Neural crest cell (in vitro differentiated cells): ENCODE results near the gene TNKS1BP1. TPM values are rescaled to one million over a fixed set of nuclear protein-coding genes. Genes with fewer than 3 reads are reported as not detected.

Experiments used
- DNase-seq: peaks from one replicate; pipeline ENCODE4 v3.0.0; 2021; ENCODE audit warnings: low read depth, mixed read lengths, low spot score
- H3K27ac Mint-ChIP-seq: one replicate; pipeline ENCODE4 v1.8.0; 2021; ENCODE audit warnings: mild to moderate bottlenecking, mixed read lengths; ENCODE audit not compliant: unreplicated experiment
- H3K27me3 Mint-ChIP-seq: 2 replicates; pipeline ENCODE4 v1.8.0; 2021; ENCODE audit warnings: low read depth, mild to moderate bottlenecking, mixed read lengths
- H3K36me3 Mint-ChIP-seq: 2 replicates; pipeline ENCODE4 v1.8.0; 2021; ENCODE audit warnings: low read depth, mild to moderate bottlenecking, mixed read lengths
- H3K4me1 Mint-ChIP-seq: 2 replicates; pipeline ENCODE4 v1.8.0; 2021; ENCODE audit warnings: mixed read lengths
- H3K4me3 Mint-ChIP-seq: one replicate; pipeline ENCODE4 v1.8.0; 2021; ENCODE audit warnings: mild to moderate bottlenecking, mixed read lengths
- H3K9me3 Mint-ChIP-seq: 2 replicates; pipeline ENCODE4 v1.8.0; 2021; ENCODE audit warnings: mixed read lengths
- CTCF ChIP-seq: fragments of 200-600 bp; sonication (generic); conservative IDR thresholded peaks from 2 replicates; pipeline ENCODE4 v1.5.0; 2021; ENCODE audit warnings: antibody characterized with exemption, mild to moderate bottlenecking
- total RNA-seq: library from RNA; stranded (reverse); gene quantifications from 2 replicates; pipeline ENCODE4 v1.2.1, GENCODE V29; 2021

Gene TNKS1BP1
- total RNA-seq, 1 donor from 2014 or later: 114 TPM

- H3K4me3 Mint-ChIP-seq: no peak overlapping the region
- H3K27ac Mint-ChIP-seq: peak overlapping the region; percentile 93
- peak; percentile 66 for DNase-seq
- H3K4me1 Mint-ChIP-seq: peaks cover 21% of the 10 kb centered on the region
- no peaks in the 10 kb centered on the region for H3K36me3 Mint-ChIP-seq
- peak; percentile 90 for TF ChIP-seq CTCF
- H3K27me3 Mint-ChIP-seq: no peaks in the 10 kb centered on the region
- no peaks in the 10 kb centered on the region for H3K9me3 Mint-ChIP-seq
Observed at GRCh38 chr11:57345555-57346211, 20.9 kb upstream of the TNKS1BP1 start.

- H3K27me3 Mint-ChIP-seq: no peaks in the 10 kb centered on the region
- TF ChIP-seq CTCF: no peak
- no peak overlapping the region for H3K27ac Mint-ChIP-seq
- H3K4me1 Mint-ChIP-seq: peaks cover 26% of the 10 kb centered on the region
- H3K36me3 Mint-ChIP-seq: no peaks in the 10 kb centered on the region
- H3K9me3 Mint-ChIP-seq: no peaks in the 10 kb centered on the region
- no peak overlapping the region for H3K4me3 Mint-ChIP-seq
- no peak for DNase-seq
Observed at GRCh38 chr11:57344826-57345225, 20.1 kb upstream of the TNKS1BP1 start.

GRCh38 chr11:57343825-57344224, 19.1 kb upstream of the TNKS1BP1 start:
- Mint-ChIP-seq H3K27ac (peak overlapping the region; percentile 14), H3K9me3 (no peaks in the 10 kb centered on the region), H3K27me3 (no peaks in the 10 kb centered on the region), H3K36me3 (no peaks in the 10 kb centered on the region), H3K4me1 (peaks cover 33% of the 10 kb centered on the region), H3K4me3 (no peak overlapping the region)
- no peak for DNase-seq
- no peak for TF ChIP-seq CTCF

GRCh38 chr11:57342702-57343101, 17.9 kb upstream of the TNKS1BP1 start:
- peak overlapping the region; percentile 79 for H3K27ac Mint-ChIP-seq

DNA sequence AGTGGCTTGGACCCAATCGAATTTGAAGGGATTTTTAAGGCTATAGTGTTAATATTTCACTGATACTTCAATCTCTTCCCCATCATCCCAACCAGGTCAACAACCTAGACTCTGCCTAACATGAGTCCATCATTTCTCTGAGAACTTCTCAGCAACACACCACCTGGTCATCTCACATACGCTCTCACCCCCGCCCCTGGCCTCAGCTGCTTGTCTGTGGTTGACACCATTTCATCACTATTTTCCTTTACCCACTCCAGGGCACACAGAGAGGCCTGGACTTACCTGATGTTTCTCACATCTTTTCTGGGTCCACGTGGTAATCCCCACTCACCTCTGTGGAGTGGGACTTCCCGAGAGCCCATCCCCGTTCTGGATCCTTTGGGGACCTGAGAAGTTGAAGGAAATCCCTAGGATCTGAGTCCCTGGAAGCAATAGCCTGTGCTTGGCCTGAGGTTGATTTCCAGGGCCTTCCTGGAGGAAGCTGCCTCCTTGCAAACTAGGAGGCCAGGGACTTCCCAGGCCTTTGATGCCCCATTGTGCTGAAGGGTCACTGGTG, 16.6 kb upstream of the TNKS1BP1 start:
- H3K27ac Mint-ChIP-seq: no peak overlapping the region
- no peaks in the 10 kb centered on the region for H3K27me3 Mint-ChIP-seq
- no peak for DNase-seq
- no peaks in the 10 kb centered on the region for H3K9me3 Mint-ChIP-seq
- TF ChIP-seq CTCF: no peak
- peaks cover 37% of the 10 kb centered on the region for H3K4me1 Mint-ChIP-seq
- H3K4me3 Mint-ChIP-seq: no peak overlapping the region
- H3K36me3 Mint-ChIP-seq: no peaks in the 10 kb centered on the region

More at GRCh38 chr11:57342702-57343101, 17.9 kb upstream of the TNKS1BP1 start:
- H3K4me1 Mint-ChIP-seq: peaks cover 34% of the 10 kb centered on the region
- H3K36me3 Mint-ChIP-seq: no peaks in the 10 kb centered on the region
- no peaks in the 10 kb centered on the region for H3K9me3 Mint-ChIP-seq
- no peak overlapping the region for H3K4me3 Mint-ChIP-seq
- no peaks in the 10 kb centered on the region for H3K27me3 Mint-ChIP-seq
- no peak for TF ChIP-seq CTCF
- no peak for DNase-seq
